Astrocyte of the cerebellum (primary cell): ENCODE measurements around the gene EZH2.

Experiments
- DNase-seq: peaks from one replicate; pipeline ENCODE4 v3.0.0-alpha.2; 2011; ENCODE audit warnings: low read depth
- H3K4me3 ChIP-seq: 2 replicates; pipeline ENCODE4 v1.5.1; 2011; ENCODE audit warnings: mild to moderate bottlenecking, low read depth, low read length, moderate library complexity
- CTCF ChIP-seq: IDR thresholded peaks from 2 replicates; pipeline ENCODE4 v1.5.1; 2012; ENCODE audit warnings: low read length, low read depth, moderate library complexity, mild to moderate bottlenecking; ENCODE audit errors: missing control alignments
- in situ Hi-C: cut with HindIII; loops from 2 replicates; pipeline ENCODE4 v1.10.0; 2017; ENCODE audit warnings: low sequenced_read_pairs

Gene EZH2

DNA sequence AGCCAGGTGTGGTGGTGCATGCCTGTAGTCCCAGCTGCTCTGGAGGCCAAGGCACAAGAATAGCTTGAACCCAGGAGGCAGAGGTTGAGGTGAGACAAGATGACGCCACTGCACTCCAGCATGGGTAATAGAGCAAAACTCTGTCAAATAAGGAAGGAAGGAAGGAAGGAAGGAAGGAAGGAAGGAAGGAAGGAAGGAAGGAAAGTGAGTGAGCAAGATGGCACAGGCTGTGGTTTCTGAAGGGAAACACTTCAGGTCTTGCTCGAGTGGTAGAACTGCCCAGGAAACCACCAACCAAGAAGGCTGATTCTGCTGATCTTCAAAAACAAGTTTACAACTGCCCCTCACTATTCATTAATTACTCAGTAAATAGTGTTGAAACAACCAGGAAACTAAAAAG, 45.2 kb downstream of the EZH2 start:
- H3K4me3 ChIP-seq, result no peak overlapping the region
- DNase-seq, result no peak
- no peak for TF ChIP-seq CTCF
- in situ Hi-C loops, result no loop called here

DNA sequence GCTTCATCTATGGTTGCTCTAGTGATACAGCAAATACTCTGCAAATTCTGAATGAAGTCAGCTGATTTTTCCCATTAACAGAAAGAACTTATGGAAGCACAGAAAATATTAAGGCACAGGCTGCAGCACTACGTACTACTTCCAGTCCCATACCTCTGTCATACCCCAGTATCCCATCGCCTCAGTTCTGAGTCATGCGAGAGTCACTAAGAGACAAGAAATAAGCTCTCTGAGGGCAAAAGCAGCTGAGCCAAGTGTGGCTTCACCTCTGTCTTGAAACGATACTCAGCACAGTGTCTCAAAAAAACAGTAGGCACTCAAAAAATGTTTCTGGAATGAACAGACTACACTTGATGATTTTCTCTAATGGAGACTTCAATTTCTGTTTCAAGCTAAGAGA, 48.2 kb downstream of the EZH2 start:
- in situ Hi-C loops, result no loop called here
- H3K4me3 ChIP-seq, result no peak overlapping the region
- no peak for TF ChIP-seq CTCF
- DNase-seq, result no peak

- in situ Hi-C loops, result no loop called here
- DNase-seq, result no peak
- TF ChIP-seq CTCF, result no peak
- no peak overlapping the region for H3K4me3 ChIP-seq
Measured at GRCh38 chr7:148834605-148835004, 49.5 kb downstream of the EZH2 start.

- no peak for TF ChIP-seq CTCF
- in situ Hi-C loops, result no loop called here
- H3K4me3 ChIP-seq, result no peak overlapping the region
- no peak for DNase-seq
Measured at GRCh38 chr7:148831782-148832181, 52.3 kb downstream of the EZH2 start.

DNA sequence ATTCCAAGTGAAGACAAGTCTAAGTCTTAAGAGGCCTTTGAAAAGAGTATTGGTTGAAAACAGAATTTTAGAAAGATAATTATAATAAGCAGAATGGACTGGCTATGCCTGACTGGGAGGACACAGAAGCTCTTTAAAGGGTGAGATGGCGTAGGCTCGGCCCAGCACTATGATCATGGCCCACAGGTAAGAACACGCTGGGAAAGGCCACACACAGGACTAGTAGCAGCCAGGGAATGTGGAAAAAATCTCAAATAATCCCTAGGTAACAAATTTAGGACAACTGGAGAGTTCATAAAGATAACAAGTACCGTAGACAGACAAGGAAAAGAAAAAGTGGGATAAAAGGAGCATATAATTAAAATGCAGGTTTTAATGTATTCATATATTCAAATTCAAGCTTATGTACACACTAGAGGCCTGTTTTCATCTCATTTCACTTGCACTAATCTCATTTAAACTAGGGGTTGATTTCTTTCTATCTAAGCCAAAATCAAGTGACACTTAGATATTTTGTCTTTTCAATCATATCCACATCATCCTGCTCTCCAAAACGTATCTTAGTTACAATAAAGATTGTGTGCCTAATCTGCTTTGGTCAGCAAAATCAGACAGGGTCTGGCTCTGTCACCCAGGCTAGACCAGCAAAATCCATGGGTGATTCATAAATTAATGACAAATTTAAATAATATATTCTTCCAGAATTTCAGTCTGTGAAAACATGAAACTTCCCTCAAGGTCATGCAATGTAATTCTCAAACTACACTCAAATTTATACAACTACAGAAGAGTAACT, 53.0 kb downstream of the EZH2 start:
- H3K4me3 ChIP-seq, result no peak overlapping the region
- TF ChIP-seq CTCF, result no peak
- no peak for DNase-seq
- in situ Hi-C loops, result no loop called here

GRCh38 chr7:148828965-148829364, 55.1 kb downstream of the EZH2 start:
- H3K4me3 ChIP-seq, result no peak overlapping the region
- in situ Hi-C loops, result no loop called here
- no peak for TF ChIP-seq CTCF

DNA sequence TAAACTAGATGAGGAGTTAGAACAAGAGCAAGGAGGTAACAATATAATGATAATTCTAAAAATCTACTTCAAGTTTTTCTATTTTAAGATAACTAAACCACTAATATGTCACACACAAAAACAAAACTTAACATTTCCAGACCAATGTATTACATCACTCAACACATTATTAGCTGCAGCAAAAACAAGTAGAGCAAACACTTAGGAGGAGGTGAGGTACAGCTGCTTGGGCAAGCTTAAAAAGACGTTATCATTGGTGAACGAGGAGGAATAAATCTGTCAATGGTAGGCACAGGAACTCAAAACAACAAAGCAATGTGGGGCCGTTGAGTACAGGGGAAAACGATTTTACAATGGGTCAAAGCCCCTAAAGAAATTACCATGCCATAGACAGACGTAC, 58.8 kb downstream of the EZH2 start:
- in situ Hi-C loops, result no loop called here
- TF ChIP-seq CTCF, result no peak
- no peak for DNase-seq
- H3K4me3 ChIP-seq, result no peak overlapping the region

More at GRCh38 chr7:148828965-148829364, 55.1 kb downstream of the EZH2 start:
- DNase-seq, result no peak
